IMR-90 (cell line): ENCODE measurements around the gene CNDP2. TPM values are rescaled to one million over a fixed set of nuclear protein-coding genes. Genes with fewer than 3 reads are reported as not detected.
A peak's percentile ranks its signal among the peaks of the same experiment; 100 is the strongest.

Experiments used
- ATAC-seq: fragments of 200-7000 bp; cut with Tn5 transposase; 2 replicates; pipeline ENCODE4 v1.9.1; 2020; ENCODE audit warnings: low read depth, mild to moderate bottlenecking, moderate library complexity
- BruUV-seq: library from RNA; stranded (reverse); fragments of 400-500 nt; replicated peaks from 2 replicates; lab custom pipeline; 2021; lab: Mats Ljungman, UMichigan
- CTCF ChIA-PET: fragments of 300-600 bp; formaldehyde crosslinking; extraction: SDS; loops from one replicate; lab custom pipeline; 2021; ENCODE audit warnings: antibody characterized with exemption; lab: Yijun Ruan, JAX
- POLR2A ChIA-PET: fragments of 300-600 bp; sonication (Branson Sonifier 250); formaldehyde crosslinking; loops from one replicate; lab custom pipeline; 2022; ENCODE audit warnings: antibody characterized with exemption; ENCODE audit not compliant: unreplicated experiment; lab: Charles Lee
- DNase-seq: peaks from one replicate; pipeline ENCODE4 v3.0.0; 2013
- H2AFZ ChIP-seq: replicated peaks from 2 replicates; pipeline ENCODE3; 2013; ENCODE audit warnings: low read length, mild to moderate bottlenecking; ENCODE audit not compliant: poor library complexity
- H2AK5ac ChIP-seq: 2 replicates; pipeline ENCODE4 v1.6.1; 2013; ENCODE audit warnings: low read depth, low read length, inconsistent platforms
- H2AK9ac ChIP-seq: replicated peaks from 2 replicates; pipeline ENCODE3; 2013; ENCODE audit warnings: mild to moderate bottlenecking, low read depth, low read length, moderate library complexity; ENCODE audit not compliant: poor library complexity
- H2BK120ac ChIP-seq: 2 replicates; pipeline ENCODE4 v1.6.1; 2013; ENCODE audit warnings: low read depth, low read length, inconsistent platforms
- H2BK15ac ChIP-seq: 3 replicates; pipeline ENCODE4 v1.6.1; 2013; ENCODE audit warnings: low read depth, low read length, inconsistent platforms
- H2BK20ac ChIP-seq: 2 replicates; pipeline ENCODE4 v1.6.1; 2013; ENCODE audit warnings: low read depth, mild to moderate bottlenecking, inconsistent platforms, low read length, moderate library complexity
- H2BK5ac ChIP-seq: 2 replicates; pipeline ENCODE4 v1.6.1; 2013; ENCODE audit warnings: mild to moderate bottlenecking, low read depth, low read length, inconsistent platforms; ENCODE audit not compliant: poor library complexity, severe bottlenecking
- H3K14ac ChIP-seq: replicated peaks from 2 replicates; pipeline ENCODE4 v1.6.1; 2013; ENCODE audit warnings: low read depth, low read length, inconsistent platforms
- H3K18ac ChIP-seq: 2 replicates; pipeline ENCODE4 v1.6.1; 2013; ENCODE audit warnings: low read depth, low read length, control low read depth
- H3K23ac ChIP-seq: 2 replicates; pipeline ENCODE4 v1.6.1; 2013; ENCODE audit warnings: low read depth, low read length, inconsistent platforms
- H3K27ac ChIP-seq: 2 replicates; pipeline ENCODE4 v1.5.1; 2013; ENCODE audit warnings: mild to moderate bottlenecking, control low read depth, low read length; ENCODE audit not compliant: insufficient read depth
- H3K27me3 ChIP-seq: 2 replicates; pipeline ENCODE4 v1.6.1; 2013; ENCODE audit warnings: low read length; ENCODE audit not compliant: control insufficient read depth, insufficient read depth
- H3K36me3 ChIP-seq: 2 replicates; pipeline ENCODE4 v1.6.1; 2013; ENCODE audit warnings: low read length, mixed read lengths; ENCODE audit not compliant: control insufficient read depth, insufficient read depth
- H3K4ac ChIP-seq: 2 replicates; pipeline ENCODE4 v1.6.1; 2013; ENCODE audit warnings: low read depth, low read length, inconsistent platforms
- H3K4me1 ChIP-seq: 2 replicates; pipeline ENCODE4 v1.6.1; 2013; ENCODE audit warnings: low read length, mixed read lengths; ENCODE audit not compliant: control insufficient read depth, insufficient read depth
- H3K4me2 ChIP-seq: 2 replicates; pipeline ENCODE4 v1.6.1; 2013; ENCODE audit warnings: low read depth, mild to moderate bottlenecking, control low read depth, low read length, moderate library complexity
- H3K4me3 ChIP-seq: 2 replicates; pipeline ENCODE4 v1.5.1; 2013; ENCODE audit warnings: low read depth, mild to moderate bottlenecking, control low read depth, low read length, moderate library complexity; ENCODE audit not compliant: insufficient read depth
- H3K56ac ChIP-seq: 2 replicates; pipeline ENCODE4 v1.6.1; 2013; ENCODE audit warnings: low read length, inconsistent platforms; ENCODE audit not compliant: insufficient read depth; ENCODE audit errors: extremely low read depth
- H3K79me1 ChIP-seq, 2 experiments: 2 replicates each; pipeline ENCODE4 v1.6.1; 2013; ENCODE audit warnings: low read length in 2 of 2, inconsistent platforms in 1 of 2, low read depth in 1 of 2
- H3K9ac ChIP-seq: 2 replicates; pipeline ENCODE4 v1.6.1; 2013; ENCODE audit warnings: low read depth, low read length, control low read depth
- H3K9me1 ChIP-seq: 2 replicates; pipeline ENCODE4 v1.6.1; 2013; ENCODE audit warnings: low read length, inconsistent platforms; ENCODE audit not compliant: insufficient read depth
- H3K9me3 ChIP-seq: 2 replicates; pipeline ENCODE4 v1.6.1; 2013; ENCODE audit warnings: low read length; ENCODE audit not compliant: control insufficient read depth, insufficient read depth
- H4K20me1 ChIP-seq: 2 replicates; pipeline ENCODE4 v1.6.1; 2013; ENCODE audit warnings: low read length, inconsistent platforms; ENCODE audit not compliant: insufficient read depth
- H4K5ac ChIP-seq: 2 replicates; pipeline ENCODE4 v1.6.1; 2013; ENCODE audit warnings: mild to moderate bottlenecking, low read depth, low read length, control low read depth
- H4K8ac ChIP-seq, 2 experiments: 2 replicates each; pipeline ENCODE4 v1.6.1; 2013; ENCODE audit warnings: low read depth in 2 of 2, low read length in 2 of 2, control low read depth in 1 of 2, inconsistent platforms in 1 of 2
- H4K91ac ChIP-seq: 2 replicates; pipeline ENCODE4 v1.6.1; 2013; ENCODE audit warnings: low read depth, low read length, inconsistent platforms; ENCODE audit not compliant: insufficient read depth
- BHLHE40 ChIP-seq: fragments of 150-350 bp; IDR thresholded peaks from 2 replicates; pipeline ENCODE4 v1.6.1; 2016; ENCODE audit warnings: mild to moderate bottlenecking, low read depth, low read length
- CEBPB ChIP-seq: IDR thresholded peaks from 2 replicates; pipeline ENCODE4 v1.6.1; 2012; ENCODE audit warnings: low read depth, low read length, improper control_type of control experiment
- CHD1 ChIP-seq: IDR thresholded peaks from 2 replicates; pipeline ENCODE4 v1.6.1; 2012; ENCODE audit warnings: low read depth, low read length, improper control_type of control experiment
- CTCF ChIP-seq: conservative IDR thresholded peaks from 2 replicates; pipeline ENCODE4 v1.5.1; 2012; ENCODE audit warnings: mild to moderate bottlenecking, low read depth, low read length, improper control_type of control experiment
- NFE2L2 ChIP-seq: fragments of 150-350 bp; IDR thresholded peaks from 2 replicates; pipeline ENCODE4 v1.6.1; 2016; ENCODE audit warnings: low read depth, mild to moderate bottlenecking, low read length
- RAD21 ChIP-seq: IDR thresholded peaks from 2 replicates; pipeline ENCODE4 v1.6.1; 2012; ENCODE audit warnings: low read length, improper control_type of control experiment
- RCOR1 ChIP-seq: IDR thresholded peaks from 2 replicates; pipeline ENCODE4 v1.6.1; 2012; ENCODE audit warnings: mild to moderate bottlenecking, low read length, improper control_type of control experiment; ENCODE audit not compliant: insufficient replicate concordance
- SMC3 ChIP-seq: fragments of 150-350 bp; IDR thresholded peaks from 2 replicates; pipeline ENCODE4 v1.6.1; 2016; ENCODE audit warnings: low read depth, mild to moderate bottlenecking, antibody characterized with exemption, low read length, moderate library complexity
- USF2 ChIP-seq: fragments of 150-350 bp; IDR thresholded peaks from 2 replicates; pipeline ENCODE4 v1.6.1; 2017; ENCODE audit warnings: mild to moderate bottlenecking, antibody characterized with exemption, low read length, low read depth
- whole genome bisulfite sequencing, 2 experiments: methylation state at CpG; one replicate each; pipeline versions ENCODE4 v1.1.5 to v1.1.7; 2013; ENCODE audit warnings: missing lambda C conversion rate in 2 of 2; ENCODE audit not compliant: insufficient read length in 1 of 2; ENCODE audit errors: extremely low coverage in 2 of 2; 5-methylcytosine and 5-hydroxymethylcytosine counted together
- dilution Hi-C: fragments of 300-500 bp; cut with HindIII; formaldehyde crosslinking; loops from one replicate; pipeline ENCODE4 v1.14.3; 2018; ENCODE audit warnings: low sequenced_read_pairs; ENCODE audit not compliant: unreplicated experiment
- in situ Hi-C: fragments of 300-500 bp; cut with MboI; formaldehyde crosslinking; loops from 3 replicates; pipeline ENCODE4 v1.14.3; 2019; ENCODE audit warnings: low sequenced_read_pairs, inconsistent platforms, mixed read lengths
- intact Hi-C: fragments of 100-400 bp; cut with micrococcal nuclease; formaldehyde crosslinking; loops from 2 replicates; pipeline ENCODE4 v1.10.0; 2022
- polyA plus RNA-seq, 3 experiments: library from polyadenylated mRNA; depleted of rRNA; stranded (reverse); fragments of >200 nt; gene quantifications; 2 replicates each; pipeline ENCODE4 v1.2.3, GENCODE V29; 2012; ENCODE audit warnings: low replicate concordance in 1 of 3
- total RNA-seq: library from RNA; depleted of rRNA; stranded (reverse); fragments of >200 nt; gene quantifications from 2 replicates; pipeline ENCODE4 v1.2.3, GENCODE V29; 2012

Gene CNDP2
- total and polyA plus RNA-seq, 2 of the 4 experiments (the other 2 are of a cell fraction), result 52.0 to 67.9 TPM

DNA sequence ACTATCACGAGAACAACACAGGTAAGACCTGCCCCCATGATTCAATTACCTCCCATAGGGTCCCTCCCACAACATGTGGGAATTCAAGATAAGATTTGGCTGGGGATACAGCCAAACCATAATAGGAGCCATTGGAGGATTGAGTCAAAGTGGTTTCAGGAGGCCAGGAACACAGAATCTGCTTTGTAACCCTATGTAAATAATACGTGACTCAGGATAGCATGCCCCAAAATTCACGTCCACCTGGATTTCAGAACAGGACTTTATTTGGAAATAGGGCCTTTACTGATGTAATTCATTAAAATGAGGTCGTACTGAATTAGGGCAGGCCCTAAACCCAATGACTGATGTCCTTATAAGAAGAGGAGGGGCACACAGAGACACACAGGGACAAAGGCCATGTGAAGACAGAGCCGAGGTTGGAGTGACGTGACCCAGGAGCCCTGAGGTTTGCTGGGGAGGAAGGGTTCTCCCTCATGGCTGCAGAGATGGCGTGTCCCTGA, 16.0 kb upstream of the CNDP2 start:
- H3K36me3 ChIP-seq, result no peaks in the 10 kb centered on the region
- H3K9me1 ChIP-seq, result no peaks in the 10 kb centered on the region
- H2AK5ac ChIP-seq, result no peak overlapping the region
- H3K9me3 ChIP-seq, result no peaks in the 10 kb centered on the region
- H3K23ac ChIP-seq, result no peak overlapping the region
- H3K4ac ChIP-seq, result no peak overlapping the region
- ATAC-seq, result no peak
- H4K91ac ChIP-seq, result no peak overlapping the region
- no peak overlapping the region for H2BK120ac ChIP-seq
- no CpG with 5 or more reads among the region's 7 CpGs for WGBS, 2 experiments
- H3K4me2 ChIP-seq, result no peak overlapping the region
- no peak overlapping the region for H4K8ac ChIP-seq
- BruUV-seq, result no TSS peak
- H3K4me1 ChIP-seq, result no peaks in the 10 kb centered on the region
- intact Hi-C loops, result no loop called here
- H4K5ac ChIP-seq, result no peak overlapping the region
- H4K20me1 ChIP-seq, result no peaks in the 10 kb centered on the region
- no peaks in the 10 kb centered on the region for H3K79me1 ChIP-seq
- POLR2A ChIA-PET, result no interaction called here
- in situ Hi-C loops, result no loop called here
- H2AFZ ChIP-seq, result peak overlapping the region; percentile 32
- H3K14ac ChIP-seq, result no peak overlapping the region
- no peak overlapping the region for H2BK20ac ChIP-seq
- no peak for DNase-seq
- no peak overlapping the region for H3K9ac ChIP-seq
- no peak overlapping the region for H3K27ac ChIP-seq
- H3K18ac ChIP-seq, result no peak overlapping the region
- H2AK9ac ChIP-seq, result no peak overlapping the region
- no peak for TF ChIP-seq CEBPB
- no peak for TF ChIP-seq CTCF
- TF ChIP-seq BHLHE40, result no peak
- no peak for TF ChIP-seq NFE2L2
- TF ChIP-seq RCOR1, result no peak
- TF ChIP-seq RAD21, result no peak
- no peak for TF ChIP-seq USF2
- TF ChIP-seq SMC3, result no peak
- no peak for TF ChIP-seq CHD1
- CTCF ChIA-PET, result no interaction called here
- H2BK5ac ChIP-seq, result no peak overlapping the region
- H3K56ac ChIP-seq, result no peak overlapping the region
- H2BK15ac ChIP-seq, result no peak overlapping the region
- H3K4me3 ChIP-seq, result no peak overlapping the region
- peaks cover 17% of the 10 kb centered on the region for H3K27me3 ChIP-seq
- dilution Hi-C loops, result no loop called here
